ENCODE data around the gene ESYT3.
"Not testable (repeated sequence)": the region's sequence is repeated elsewhere in the genome, so short reads cannot be mapped to it uniquely, and the experiment has no call there.

The ESYT3 gene

GRCh38 chr3:138461896-138462295 lies 27.5 kb downstream of the ESYT3 start:
- no peak for DNase-seq

- no peak for DNase-seq
Observed at GRCh38 chr3:138463724-138464490, 29.5 kb downstream of the ESYT3 start.

- DNase-seq: no peak
Observed at GRCh38 chr3:138464491-138464860, 30.1 kb downstream of the ESYT3 start.

- DNase-seq: no peak
Observed at GRCh38 chr3:138465451-138465850, 31.0 kb downstream of the ESYT3 start.

- no peak for DNase-seq
Observed at GRCh38 chr3:138465925-138466324, 31.5 kb downstream of the ESYT3 start.

- no peak for DNase-seq
Observed at GRCh38 chr3:138467931-138468330, 33.5 kb downstream of the ESYT3 start.

GRCh38 chr3:138468451-138468850 lies 34.0 kb downstream of the ESYT3 start:
- DNase-seq: no peak

- no peak for DNase-seq
Observed at GRCh38 chr3:138468886-138469285, 34.5 kb downstream of the ESYT3 start.

GRCh38 chr3:138469874-138470273 lies 35.5 kb downstream of the ESYT3 start:
- DNase-seq: no peak

- DNase-seq: no peak
Observed at GRCh38 chr3:138470687-138471086, 36.3 kb downstream of the ESYT3 start.

- no peak for DNase-seq
Observed at GRCh38 chr3:138471481-138471880, 37.1 kb downstream of the ESYT3 start.

- DNase-seq: no peak
Observed at GRCh38 chr3:138472141-138472825, 37.9 kb downstream of the ESYT3 start.

GRCh38 chr3:138473391-138473790 lies 39.0 kb downstream of the ESYT3 start:
- DNase-seq: no peak

GRCh38 chr3:138474163-138474562 lies 39.7 kb downstream of the ESYT3 start:
- DNase-seq: no peak

- no peak for DNase-seq
Observed at GRCh38 chr3:138476526-138476925, 42.1 kb downstream of the ESYT3 start.

- DNase-seq: no peak
Observed at GRCh38 chr3:138477120-138477519, 42.7 kb downstream of the ESYT3 start.

- DNase-seq: no peak
Observed at GRCh38 chr3:138477801-138478200, 43.4 kb downstream of the ESYT3 start.

- no peak for DNase-seq
Observed at GRCh38 chr3:138479438-138479863, 45.0 kb downstream of the ESYT3 start.

- DNase-seq: not testable (repeated sequence)
Observed at GRCh38 chr3:138484672-138485071, 50.3 kb downstream of the ESYT3 start.

- not testable (repeated sequence) for DNase-seq
Observed at GRCh38 chr3:138486580-138486979, 52.2 kb downstream of the ESYT3 start.

- no peak for DNase-seq
Observed at GRCh38 chr3:138491971-138492370, 57.6 kb downstream of the ESYT3 start.

GRCh38 chr3:138492980-138493675 lies 58.7 kb downstream of the ESYT3 start:
- no peak for DNase-seq

GRCh38 chr3:138493804-138494606 lies 59.6 kb downstream of the ESYT3 start:
- DNase-seq: no peak

Measured in activated CD4-positive, alpha-beta T cell treated with anti-CD3 and anti-CD28 coated beads for 4 hours (primary cell).